Testis (tissue), 3 donors: ENCODE measurements around the gene ANAPC13. TPM values are rescaled to one million over a fixed set of nuclear protein-coding genes. Genes with fewer than 3 reads are reported as not detected.

Experiments
- DNase-seq: peaks from one replicate; pipeline ENCODE4 v3.0.0-alpha.2; 2019
- H3K27ac ChIP-seq, 2 donors: fragments of 200-600 bp; sonication (generic); one replicate each; pipeline ENCODE4 v1.5.1; 2019
- H3K27me3 ChIP-seq: fragments of 200-600 bp; sonication (generic); one replicate; pipeline ENCODE4 v1.5.1; 2019
- H3K36me3 ChIP-seq: fragments of 200-600 bp; sonication (generic); one replicate; pipeline ENCODE4 v1.5.1; 2017; ENCODE audit warnings: low read depth; ENCODE audit errors: missing control alignments
- H3K4me1 ChIP-seq: fragments of 200-600 bp; sonication (generic); one replicate; pipeline ENCODE4 v1.5.1; 2019
- H3K4me3 ChIP-seq, 2 donors: fragments of 200-600 bp; sonication (generic); one replicate each; pipeline ENCODE4 v1.5.1; 2017 to 2019
- H3K9me3 ChIP-seq: fragments of 200-600 bp; sonication (generic); one replicate; pipeline ENCODE4 v1.5.1; 2017
- CTCF ChIP-seq, 3 experiments: fragments of 450-650 bp in 2 of 3; fragments of 200-600 bp in 1 of 3; sonication (generic) in 1 of 3; IDR thresholded peaks; one replicate each; pipeline ENCODE4 v1.5.1; 2016 to 2019; ENCODE audit warnings: antibody characterized with exemption in 3 of 3, mild to moderate bottlenecking in 2 of 3, moderate library complexity in 1 of 3
- POLR2A ChIP-seq: fragments of 450-650 bp; IDR thresholded peaks from one replicate; pipeline ENCODE4 v1.6.1; 2017; ENCODE audit warnings: antibody characterized with exemption, mild to moderate bottlenecking, moderate library complexity
- WGBS, 2 donors: methylation state at CpG; one replicate each; pipeline ENCODE4 v1.1.5; 2018; 5-methylcytosine and 5-hydroxymethylcytosine counted together
- intact Hi-C: fragments of 100-400 bp; cut with DNase I; formaldehyde crosslinking; loops from one replicate; pipeline ENCODE4 v1.15.1; 2023; ENCODE audit warnings: low total_unique reads
- polyA plus RNA-seq: library from polyadenylated mRNA; stranded (reverse); fragments of 350-450 nt; fragmentation: Illumina TruSeq; extraction: RNeasy Lipid Tissue Mini Kit (QIAGEN cat#74804); gene quantifications from one replicate; pipeline ENCODE4 v1.2.3, GENCODE V29; 2014; ENCODE audit warnings: low read depth, low replicate concordance; ENCODE audit not compliant: insufficient read depth
- total RNA-seq, 2 donors: library from RNA; depleted of rRNA; stranded (reverse); fragments of >200 nt; gene quantifications; one replicate each; pipeline ENCODE4 v1.2.3, GENCODE V29; 2016

ANAPC13 gene
- total and polyA plus RNA-seq, 3 donors from 2014 or later, result 47.8 to 65.6 (median 50.5) TPM

GRCh38 chr3:134474956-134475355 lies 10.8 kb downstream of the ANAPC13 start:
- Histone ChIP-seq H3K9me3 (no peaks in the 10 kb centered on the region), H3K4me1 (no peaks in the 10 kb centered on the region), H3K4me3 (no peak overlapping the region), H3K27ac (no peak overlapping the region), H3K27me3 (no peaks in the 10 kb centered on the region), H3K36me3 (no peaks in the 10 kb centered on the region)
- TF ChIP-seq POLR2A (no peak), CTCF (IDR thresholded peaks at IDR 0.05) (no peak)
- DNase-seq, result no peak
- intact Hi-C loops, result loop anchor here (5.0 to 10.0 kb wide), 2 partner anchors 163 to 260 kb away; no protein-coding TSS in a partner anchor
- 83 to 90% methylated on average over 5 of the region's 5 CpGs for WGBS, 2 donors

- Histone ChIP-seq H3K27ac (no peak overlapping the region), H3K4me1 (no peaks in the 10 kb centered on the region), H3K9me3 (no peaks in the 10 kb centered on the region), H3K27me3 (no peaks in the 10 kb centered on the region), H3K36me3 (no peaks in the 10 kb centered on the region), H3K4me3 (no peak overlapping the region)
- intact Hi-C loops, result loop anchor here (5.0 to 10.0 kb wide), 2 partner anchors 162 to 259 kb away; no protein-coding TSS in a partner anchor
- peak; percentile 91 for DNase-seq
- TF ChIP-seq CTCF (IDR thresholded peaks at IDR 0.05) (peak; percentile 83 to 91 (median 87)), POLR2A (no peak)
- 31 to 34% methylated on average over 9 of the region's 9 CpGs for WGBS, 2 donors
Observed at GRCh38 chr3:134473868-134474546, 11.8 kb downstream of the ANAPC13 start.

GRCh38 chr3:134472831-134473230 lies 13.0 kb downstream of the ANAPC13 start:
- Histone ChIP-seq H3K36me3 (no peaks in the 10 kb centered on the region), H3K4me3 (no peak overlapping the region), H3K4me1 (no peaks in the 10 kb centered on the region), H3K27ac (no peak overlapping the region), H3K9me3 (no peaks in the 10 kb centered on the region), H3K27me3 (no peaks in the 10 kb centered on the region)
- no peak for DNase-seq
- WGBS, 2 donors, result 97 to 98% methylated on average over 6 of the region's 6 CpGs
- TF ChIP-seq CTCF (IDR thresholded peaks at IDR 0.05) (no peak), POLR2A (no peak)
- intact Hi-C loops, result loop anchor here (5.0 to 10.0 kb wide), 2 partner anchors 161 to 258 kb away; no protein-coding TSS in a partner anchor

- H3K27me3 ChIP-seq, result no peaks in the 10 kb centered on the region
- no peak overlapping the region for H3K27ac ChIP-seq
- no peaks in the 10 kb centered on the region for H3K4me1 ChIP-seq
- 84 to 93% methylated on average over 7 to 8 of the region's 8 CpGs for WGBS, 2 donors
- no peak for DNase-seq
- intact Hi-C loops, result loop anchor here (5.0 to 10.0 kb wide), 2 partner anchors 159 to 257 kb away; no protein-coding TSS in a partner anchor
- no peak for TF ChIP-seq CTCF (IDR thresholded peaks at IDR 0.05)
- no peak for TF ChIP-seq POLR2A
- H3K9me3 ChIP-seq, result no peaks in the 10 kb centered on the region
- no peaks in the 10 kb centered on the region for H3K36me3 ChIP-seq
- no peak overlapping the region for H3K4me3 ChIP-seq
Observed at GRCh38 chr3:134471521-134472193, 14.1 kb downstream of the ANAPC13 start.
